Neural progenitor cell (in vitro differentiated cells): Measurements from ENCODE around the gene MYMK. TPM values are rescaled to one million over a fixed set of nuclear protein-coding genes. Genes with fewer than 3 reads are reported as not detected.

Experiments
- DNase-seq: peaks from one replicate; pipeline ENCODE4 v3.0.0-alpha.2; 2016; ENCODE audit warnings: low spot score
- H2AFZ ChIP-seq: fragments of 200-600 bp; sonication (generic); replicated peaks from 2 replicates; pipeline ENCODE4 v1.6.1; 2016; ENCODE audit warnings: antibody characterized with exemption
- H3F3A ChIP-seq: fragments of 200-600 bp; sonication (generic); 2 replicates; pipeline ENCODE4 v1.6.1; 2016; ENCODE audit warnings: antibody characterized with exemption, low read depth
- H3K27ac ChIP-seq: fragments of 200-600 bp; sonication (generic); 2 replicates; pipeline ENCODE4 v1.5.1; 2016; ENCODE audit warnings: mild to moderate bottlenecking
- H3K27me3 ChIP-seq: fragments of 200-600 bp; sonication (generic); 2 replicates; pipeline ENCODE4 v1.6.1; 2016; ENCODE audit warnings: mild to moderate bottlenecking, moderate library complexity
- H3K36me3 ChIP-seq: fragments of 200-600 bp; sonication (generic); 2 replicates; pipeline ENCODE4 v1.5.1; 2016
- H3K4me1 ChIP-seq: fragments of 200-600 bp; sonication (generic); 2 replicates; pipeline ENCODE4 v1.6.1; 2016; ENCODE audit warnings: mixed run types
- H3K4me2 ChIP-seq: fragments of 200-600 bp; sonication (generic); 2 replicates; pipeline ENCODE4 v1.6.1; 2016
- H3K4me3 ChIP-seq: fragments of 200-600 bp; sonication (generic); 2 replicates; pipeline ENCODE4 v1.5.1; 2016
- H3K79me2 ChIP-seq: fragments of 200-600 bp; sonication (generic); 2 replicates; pipeline ENCODE4 v1.6.1; 2016; ENCODE audit warnings: low read depth
- H3K9ac ChIP-seq: fragments of 200-600 bp; sonication (generic); 2 replicates; pipeline ENCODE4 v1.6.1; 2016
- H3K9me3 ChIP-seq: fragments of 200-600 bp; sonication (generic); 2 replicates; pipeline ENCODE4 v1.5.1; 2016; ENCODE audit warnings: low read depth
- H4K20me1 ChIP-seq: fragments of 200-600 bp; sonication (generic); 2 replicates; pipeline ENCODE4 v1.6.1; 2016; ENCODE audit warnings: low read depth
- H3K27ac Mint-ChIP-seq: 3 replicates; pipeline ENCODE4 v1.8.0; 2021; ENCODE audit warnings: mixed read lengths
- H3K27me3 Mint-ChIP-seq: 2 replicates; pipeline ENCODE4 v1.8.0; 2022; ENCODE audit warnings: low read depth, mild to moderate bottlenecking, inconsistent platforms, moderate library complexity, mixed read lengths; ENCODE audit not compliant: insufficient read depth
- H3K36me3 Mint-ChIP-seq: 3 replicates; pipeline ENCODE4 v1.8.0; 2021; ENCODE audit warnings: mixed read lengths
- H3K4me1 Mint-ChIP-seq: 3 replicates; pipeline ENCODE4 v1.8.0; 2021; ENCODE audit warnings: mixed read lengths
- H3K4me3 Mint-ChIP-seq: 3 replicates; pipeline ENCODE4 v1.8.0; 2021; ENCODE audit warnings: mild to moderate bottlenecking, moderate library complexity, mixed read lengths
- H3K9me3 Mint-ChIP-seq: 3 replicates; pipeline ENCODE4 v1.8.0; 2020; ENCODE audit warnings: mixed read lengths
- EZH2 ChIP-seq: fragments of 200-600 bp; sonication (generic); IDR thresholded peaks from 2 replicates; pipeline ENCODE4 v1.6.1; 2017; ENCODE audit warnings: antibody characterized with exemption, mild to moderate bottlenecking, moderate library complexity
- EZH2phosphoT487 ChIP-seq: fragments of 200-600 bp; sonication (generic); IDR thresholded peaks from 2 replicates; pipeline ENCODE4 v1.6.1; 2017; ENCODE audit warnings: antibody characterized with exemption
- total RNA-seq: library from RNA; depleted of rRNA; stranded (reverse); fragments of >200 nt; gene quantifications from 2 replicates; pipeline ENCODE4 v1.2.3, GENCODE V29; 2015; ENCODE audit warnings: low replicate concordance
- TF ChIP-seq, protein P1 (sequence below): fragments of 200-600 bp; sonication (generic); IDR thresholded peaks from 2 replicates; pipeline ENCODE4 v1.5.1; 2017; ENCODE audit warnings: antibody characterized with exemption, mild to moderate bottlenecking

MYMK gene
- total RNA-seq, 1 donor from 2014 or later: not detected

- H3K27ac Mint-ChIP-seq: no peak overlapping the region
- H3K9me3 Mint-ChIP-seq: no peaks in the 10 kb centered on the region
- Histone ChIP-seq H3K27ac (no peak overlapping the region), H3K4me3 (no peak overlapping the region), H3K9ac (no peak overlapping the region), H3K79me2 (peaks cover 8% of the 10 kb centered on the region), H3K27me3 (peaks cover 13% of the 10 kb centered on the region), H3K36me3 (no peaks in the 10 kb centered on the region), H3K4me2 (no peak overlapping the region), H3F3A (peaks cover 6% of the 10 kb centered on the region), H3K4me1 (peaks cover 10% of the 10 kb centered on the region), H3K9me3 (no peaks in the 10 kb centered on the region), H2AFZ (no peak overlapping the region), H4K20me1 (peaks cover 4% of the 10 kb centered on the region)
- DNase-seq: no peak
- TF ChIP-seq, protein P1, sequence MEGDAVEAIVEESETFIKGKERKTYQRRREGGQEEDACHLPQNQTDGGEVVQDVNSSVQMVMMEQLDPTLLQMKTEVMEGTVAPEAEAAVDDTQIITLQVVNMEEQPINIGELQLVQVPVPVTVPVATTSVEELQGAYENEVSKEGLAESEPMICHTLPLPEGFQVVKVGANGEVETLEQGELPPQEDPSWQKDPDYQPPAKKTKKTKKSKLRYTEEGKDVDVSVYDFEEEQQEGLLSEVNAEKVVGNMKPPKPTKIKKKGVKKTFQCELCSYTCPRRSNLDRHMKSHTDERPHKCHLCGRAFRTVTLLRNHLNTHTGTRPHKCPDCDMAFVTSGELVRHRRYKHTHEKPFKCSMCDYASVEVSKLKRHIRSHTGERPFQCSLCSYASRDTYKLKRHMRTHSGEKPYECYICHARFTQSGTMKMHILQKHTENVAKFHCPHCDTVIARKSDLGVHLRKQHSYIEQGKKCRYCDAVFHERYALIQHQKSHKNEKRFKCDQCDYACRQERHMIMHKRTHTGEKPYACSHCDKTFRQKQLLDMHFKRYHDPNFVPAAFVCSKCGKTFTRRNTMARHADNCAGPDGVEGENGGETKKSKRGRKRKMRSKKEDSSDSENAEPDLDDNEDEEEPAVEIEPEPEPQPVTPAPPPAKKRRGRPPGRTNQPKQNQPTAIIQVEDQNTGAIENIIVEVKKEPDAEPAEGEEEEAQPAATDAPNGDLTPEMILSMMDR: no peak
- TF ChIP-seq EZH2phosphoT487 (no peak), EZH2 (no peak)
- peaks cover 4% of the 10 kb centered on the region for H3K4me1 Mint-ChIP-seq
- H3K4me3 Mint-ChIP-seq: no peak overlapping the region
- peaks cover 8% of the 10 kb centered on the region for H3K27me3 Mint-ChIP-seq
- no peaks in the 10 kb centered on the region for H3K36me3 Mint-ChIP-seq
Measured at GRCh38 chr9:133475292-133476012, 49.3 kb downstream of the MYMK start.

DNA sequence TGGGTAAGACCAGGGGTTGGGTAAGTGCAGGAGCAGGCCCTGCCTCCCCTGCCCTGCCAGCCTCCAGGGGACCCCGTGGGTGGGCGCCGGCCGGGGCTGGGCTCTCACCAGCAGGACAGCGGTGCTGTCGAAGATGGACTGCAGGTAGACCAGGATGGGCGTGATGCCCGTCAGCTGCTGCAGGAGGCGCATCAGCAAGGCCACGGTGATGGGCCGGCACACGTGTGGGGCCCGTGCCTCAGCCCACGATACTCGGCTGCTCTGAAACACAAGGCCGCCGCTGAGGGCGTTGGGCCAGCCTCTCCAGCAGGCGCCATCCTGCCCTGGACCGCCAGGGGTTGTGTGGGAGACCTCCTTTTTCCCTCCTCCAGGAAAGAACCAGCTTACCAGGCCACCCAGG lies 49.9 kb downstream of the MYMK start:
- H3K4me3 ChIP-seq: no peak overlapping the region
- Mint-ChIP-seq H3K4me3 (no peak overlapping the region), H3K9me3 (no peaks in the 10 kb centered on the region), H3K4me1 (peaks cover 4% of the 10 kb centered on the region), H3K27me3 (peaks cover 8% of the 10 kb centered on the region), H3K27ac (no peak overlapping the region), H3K36me3 (no peaks in the 10 kb centered on the region)
- no peaks in the 10 kb centered on the region for H3K9me3 ChIP-seq
- peaks cover 5% of the 10 kb centered on the region for H3F3A ChIP-seq
- no peak overlapping the region for H3K9ac ChIP-seq
- no peak for TF ChIP-seq EZH2phosphoT487
- TF ChIP-seq EZH2: no peak
- TF ChIP-seq, protein P1: no peak
- H4K20me1 ChIP-seq: peaks cover 5% of the 10 kb centered on the region
- H3K27me3 ChIP-seq: peaks cover 7% of the 10 kb centered on the region
- H3K4me1 ChIP-seq: peaks cover 10% of the 10 kb centered on the region
- no peak overlapping the region for H2AFZ ChIP-seq
- no peak overlapping the region for H3K4me2 ChIP-seq
- peaks cover 8% of the 10 kb centered on the region for H3K79me2 ChIP-seq
- DNase-seq: no peak
- no peak overlapping the region for H3K27ac ChIP-seq
- no peaks in the 10 kb centered on the region for H3K36me3 ChIP-seq

GRCh38 chr9:133474215-133474614 lies 50.5 kb downstream of the MYMK start:
- H4K20me1 ChIP-seq: peaks cover 5% of the 10 kb centered on the region
- Mint-ChIP-seq H3K27me3 (peaks cover 8% of the 10 kb centered on the region), H3K4me1 (peaks cover 4% of the 10 kb centered on the region), H3K27ac (no peak overlapping the region), H3K9me3 (no peaks in the 10 kb centered on the region), H3K36me3 (no peaks in the 10 kb centered on the region), H3K4me3 (no peak overlapping the region)
- H3K9me3 ChIP-seq: no peaks in the 10 kb centered on the region
- no peak overlapping the region for H2AFZ ChIP-seq
- no peak overlapping the region for H3K4me2 ChIP-seq
- H3K4me1 ChIP-seq: peaks cover 6% of the 10 kb centered on the region
- DNase-seq: no peak
- H3K9ac ChIP-seq: no peak overlapping the region
- H3K4me3 ChIP-seq: no peak overlapping the region
- TF ChIP-seq EZH2phosphoT487 (no peak), EZH2 (no peak)
- TF ChIP-seq, protein P1: no peak
- peaks cover 3% of the 10 kb centered on the region for H3F3A ChIP-seq
- peaks cover under 1% of the 10 kb centered on the region for H3K27me3 ChIP-seq
- no peaks in the 10 kb centered on the region for H3K36me3 ChIP-seq
- H3K27ac ChIP-seq: no peak overlapping the region
- H3K79me2 ChIP-seq: peaks cover 8% of the 10 kb centered on the region
